ENCODE results near the gene RITA1. TPM values are rescaled to one million over a fixed set of nuclear protein-coding genes. Genes with fewer than 3 reads are reported as not detected.

The RITA1 gene
- total RNA-seq, 1 experiment from 2014 or later: 20.7 TPM

DNA sequence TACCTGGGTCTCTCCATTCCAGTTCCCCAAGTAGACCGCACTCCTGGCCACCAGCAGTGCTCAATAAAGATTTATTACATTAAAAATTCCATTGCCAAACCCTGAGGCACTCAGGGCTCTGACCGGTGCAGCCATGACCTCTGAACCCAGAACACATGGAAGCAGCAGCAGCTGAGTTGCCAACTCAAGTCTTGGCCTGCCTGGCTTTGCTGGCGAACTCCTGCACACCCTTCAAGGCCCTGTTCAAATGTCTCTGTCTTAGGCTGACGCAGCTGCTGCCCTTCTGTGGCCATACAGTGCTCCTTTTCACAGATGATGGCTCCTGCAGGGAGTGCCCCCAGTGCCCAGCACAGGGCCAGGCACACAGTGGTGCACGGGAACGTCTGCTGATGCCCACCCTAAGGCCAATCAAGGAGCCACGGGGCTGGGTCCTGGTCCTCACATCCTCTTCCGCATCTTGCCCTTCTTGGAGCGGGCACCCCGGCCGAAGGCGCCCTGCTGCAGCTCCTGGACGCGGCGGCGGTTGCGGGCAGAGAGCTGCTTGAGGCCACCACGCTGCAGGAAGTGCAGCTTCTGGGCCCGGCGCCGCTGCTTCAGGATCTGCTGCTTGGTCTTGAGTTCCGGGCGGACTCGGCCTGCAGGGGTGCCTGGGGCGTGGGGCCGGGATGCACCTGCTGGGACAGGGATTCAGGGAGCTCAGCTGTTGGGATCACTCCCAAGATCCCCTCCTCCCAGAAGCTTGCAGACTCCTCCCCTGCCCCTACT, 26.9 kb upstream of the RITA1 start (continued):
- TF ChIP-seq FOSL1 (IDR thresholded peaks at IDR 0.05; ENCODE audit: low read depth) (no peak), JUND (IDR thresholded peaks at IDR 0.05) (no peak), ZNF274 (IDR thresholded peaks at IDR 0.05; ENCODE audit: low read depth, low read length) (no peak), MAX (IDR thresholded peaks at IDR 0.05) (no peak), SRF (IDR thresholded peaks at IDR 0.05; ENCODE audit: low read depth) (no peak), ELF1 (IDR thresholded peaks at IDR 0.05; ENCODE audit: borderline replicate concordance, low read depth) (no peak), SIN3A (IDR thresholded peaks at IDR 0.05; ENCODE audit: low read depth) (no peak), RAD21 (IDR thresholded peaks at IDR 0.05; ENCODE audit: low read depth) (no peak), ZFX (IDR thresholded peaks at IDR 0.05) (no peak), TCF7L2 (IDR thresholded peaks at IDR 0.05; ENCODE audit: borderline replicate concordance, extremely low read depth, insufficient read depth, insufficient read length) (no peak)
- TF ChIP-seq, protein P1, sequence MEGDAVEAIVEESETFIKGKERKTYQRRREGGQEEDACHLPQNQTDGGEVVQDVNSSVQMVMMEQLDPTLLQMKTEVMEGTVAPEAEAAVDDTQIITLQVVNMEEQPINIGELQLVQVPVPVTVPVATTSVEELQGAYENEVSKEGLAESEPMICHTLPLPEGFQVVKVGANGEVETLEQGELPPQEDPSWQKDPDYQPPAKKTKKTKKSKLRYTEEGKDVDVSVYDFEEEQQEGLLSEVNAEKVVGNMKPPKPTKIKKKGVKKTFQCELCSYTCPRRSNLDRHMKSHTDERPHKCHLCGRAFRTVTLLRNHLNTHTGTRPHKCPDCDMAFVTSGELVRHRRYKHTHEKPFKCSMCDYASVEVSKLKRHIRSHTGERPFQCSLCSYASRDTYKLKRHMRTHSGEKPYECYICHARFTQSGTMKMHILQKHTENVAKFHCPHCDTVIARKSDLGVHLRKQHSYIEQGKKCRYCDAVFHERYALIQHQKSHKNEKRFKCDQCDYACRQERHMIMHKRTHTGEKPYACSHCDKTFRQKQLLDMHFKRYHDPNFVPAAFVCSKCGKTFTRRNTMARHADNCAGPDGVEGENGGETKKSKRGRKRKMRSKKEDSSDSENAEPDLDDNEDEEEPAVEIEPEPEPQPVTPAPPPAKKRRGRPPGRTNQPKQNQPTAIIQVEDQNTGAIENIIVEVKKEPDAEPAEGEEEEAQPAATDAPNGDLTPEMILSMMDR (IDR thresholded peaks at IDR 0.05 in 2 of 3, conservative IDR thresholded peaks at IDR 0.05 in 1 of 3; ENCODE audit: borderline replicate concordance in 1 of 3, insufficient read depth in 1 of 3, low read depth in 2 of 3, low read length in 2 of 3): no peak

DNA sequence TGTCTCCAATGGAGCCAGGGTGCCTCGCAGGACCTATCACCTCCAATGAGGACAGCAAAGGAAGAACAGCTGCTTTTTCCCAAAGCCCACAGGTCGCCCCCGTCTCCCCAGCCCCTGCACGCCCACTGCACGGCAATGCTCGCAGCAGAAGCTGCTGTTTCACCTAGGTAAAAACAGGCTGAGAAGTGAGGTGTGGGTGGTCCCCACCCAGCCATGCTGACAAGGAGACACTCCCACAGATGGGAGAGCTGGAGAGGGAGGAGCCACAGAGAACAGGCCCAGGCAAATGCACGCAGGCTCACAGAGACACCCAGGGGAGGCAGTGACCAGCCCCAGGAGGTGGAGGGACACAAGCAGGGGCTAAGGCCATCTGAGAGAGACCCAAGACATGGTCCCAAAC, 25.6 kb upstream of the RITA1 start:
- ATAC-seq (no peak), DNase-seq (ENCODE audit: low read depth, low spot score) (no peak)
- no peaks in the 10 kb centered on the region for H3K27me3 ChIP-seq (ENCODE audit: insufficient read depth, low read length)
- peaks cover 0 to 10% of the 10 kb centered on the region in 2 experiments; a peak in 2 of 4 replicates for H3K4me1 ChIP-seq (ENCODE audit: control insufficient read depth in 1 of 2, insufficient read depth in 2 of 2, low read length in 2 of 2)
- no peak overlapping the region for H3K4me2 ChIP-seq (ENCODE audit: low read length)
- no peak overlapping the region for H2AFZ ChIP-seq (ENCODE audit: low read depth, low read length, poor library complexity, severe bottlenecking)
- RAD21 ChIA-PET (ENCODE audit: low non-redundant PET in 1 of 2, low total read pairs in 2 of 2, uncharacterized antibody in 2 of 2, unreplicated experiment in 2 of 2): no interaction called here
- H3K9ac ChIP-seq (ENCODE audit: low read length): no peak overlapping the region
- TF ChIP-seq SIN3A (IDR thresholded peaks at IDR 0.05; ENCODE audit: low read depth) (no peak), ZNF274 (IDR thresholded peaks at IDR 0.05; ENCODE audit: low read depth, low read length) (no peak), POLR2A (IDR thresholded peaks at IDR 0.05; ENCODE audit: borderline replicate concordance, extremely low read depth, insufficient read depth, insufficient read length) (no peak), CBX3 (IDR thresholded peaks at IDR 0.05; ENCODE audit: low read depth) (no peak), FOSL1 (IDR thresholded peaks at IDR 0.05; ENCODE audit: low read depth) (no peak), SRF (IDR thresholded peaks at IDR 0.05; ENCODE audit: low read depth) (no peak), RAD21 (IDR thresholded peaks at IDR 0.05; ENCODE audit: low read depth) (no peak), TCF7L2 (IDR thresholded peaks at IDR 0.05; ENCODE audit: borderline replicate concordance, extremely low read depth, insufficient read depth, insufficient read length) (no peak), YY1 (IDR thresholded peaks at IDR 0.05; ENCODE audit: extremely low read depth, insufficient replicate concordance, low read depth, low read length) (no peak), POLR2AphosphoS5 (IDR thresholded peaks at IDR 0.05; ENCODE audit: low read depth, low read length) (no peak), SP1 (IDR thresholded peaks at IDR 0.05; ENCODE audit: low read depth) (no peak), ZFX (IDR thresholded peaks at IDR 0.05) (no peak)
- TF ChIP-seq, protein P2, sequence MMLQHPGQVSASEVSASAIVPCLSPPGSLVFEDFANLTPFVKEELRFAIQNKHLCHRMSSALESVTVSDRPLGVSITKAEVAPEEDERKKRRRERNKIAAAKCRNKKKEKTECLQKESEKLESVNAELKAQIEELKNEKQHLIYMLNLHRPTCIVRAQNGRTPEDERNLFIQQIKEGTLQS (IDR thresholded peaks at IDR 0.05): no peak
- no peaks in the 10 kb centered on the region for H3K9me2 ChIP-seq (ENCODE audit: insufficient read depth)
- H3K36me3 ChIP-seq (ENCODE audit: control insufficient read depth in 1 of 2, insufficient read depth in 2 of 2, low read length in 2 of 2): peaks cover 20 to 37% of the 10 kb centered on the region in 2 experiments; a peak in 3 of 4 replicates
- BruUV-seq (replicated peaks): no TSS peak
- H3K27ac ChIP-seq (ENCODE audit: low read depth, low read length): peak overlapping the region; percentile 22; the same call in 1 of the 2 replicates
- no peaks in the 10 kb centered on the region for H3K79me2 ChIP-seq (ENCODE audit: insufficient read depth, low read length)
- H4K20me1 ChIP-seq (ENCODE audit: insufficient read depth): peaks cover 4% of the 10 kb centered on the region; the same call in 1 of the 2 replicates
- no peak overlapping the region for H3K4me3 ChIP-seq (replicated peaks in 1 of 2; ENCODE audit: low read depth in 1 of 2, low read length in 2 of 2)
- H3K9me3 ChIP-seq (ENCODE audit: control insufficient read depth in 1 of 2, insufficient read depth in 1 of 2, low read depth in 1 of 2, low read length in 2 of 2): no peaks in the 10 kb centered on the region
- intact Hi-C loops (cut with micrococcal nuclease): no loop called here
- CTCF ChIA-PET: no interaction called here
- POLR2A ChIA-PET: no interaction called here
